HCT116 (cell line): ENCODE data around the gene TNFAIP8.

Experiments
- CEBPB ChIP-seq: IDR thresholded peaks from 2 replicates; pipeline ENCODE4 v1.6.1; 2012; ENCODE audit warnings: low read depth
- EGR1 ChIP-seq: IDR thresholded peaks from 2 replicates; pipeline ENCODE4 v1.6.1; 2012; ENCODE audit warnings: low read depth
- ELF1 ChIP-seq: IDR thresholded peaks from 2 replicates; pipeline ENCODE4 v1.6.1; 2012; ENCODE audit warnings: low read depth, borderline replicate concordance
- POLR2A ChIP-seq: IDR thresholded peaks from 2 replicates; pipeline ENCODE4 v1.7.0; 2011; ENCODE audit warnings: borderline replicate concordance; ENCODE audit not compliant: insufficient read depth, insufficient read length; ENCODE audit errors: extremely low read depth
- POLR2AphosphoS5 ChIP-seq: IDR thresholded peaks from 2 replicates; pipeline ENCODE4 v1.6.1; 2011; ENCODE audit warnings: mild to moderate bottlenecking, low read depth, low read length, moderate library complexity
- TF ChIP-seq, protein P1 (sequence below), 3 experiments: fragments of 200-600 bp in 1 of 3; sonication (generic) in 1 of 3; IDR thresholded peaks in 2 of 3; conservative IDR thresholded peaks in 1 of 3; 2 replicates each; pipeline ENCODE4 v1.5.1; 2012 to 2017; ENCODE audit warnings: low read depth in 2 of 3, low read length in 2 of 3, antibody characterized with exemption in 1 of 3, borderline replicate concordance in 1 of 3, control low read depth in 1 of 3, mild to moderate bottlenecking in 1 of 3, mixed read lengths in 1 of 3, mixed run types in 1 of 3, moderate library complexity in 1 of 3; ENCODE audit not compliant: insufficient read depth in 1 of 3
- TF ChIP-seq, protein P2 (sequence below): IDR thresholded peaks from 2 replicates; pipeline ENCODE4 v1.6.1; 2012

DNA sequence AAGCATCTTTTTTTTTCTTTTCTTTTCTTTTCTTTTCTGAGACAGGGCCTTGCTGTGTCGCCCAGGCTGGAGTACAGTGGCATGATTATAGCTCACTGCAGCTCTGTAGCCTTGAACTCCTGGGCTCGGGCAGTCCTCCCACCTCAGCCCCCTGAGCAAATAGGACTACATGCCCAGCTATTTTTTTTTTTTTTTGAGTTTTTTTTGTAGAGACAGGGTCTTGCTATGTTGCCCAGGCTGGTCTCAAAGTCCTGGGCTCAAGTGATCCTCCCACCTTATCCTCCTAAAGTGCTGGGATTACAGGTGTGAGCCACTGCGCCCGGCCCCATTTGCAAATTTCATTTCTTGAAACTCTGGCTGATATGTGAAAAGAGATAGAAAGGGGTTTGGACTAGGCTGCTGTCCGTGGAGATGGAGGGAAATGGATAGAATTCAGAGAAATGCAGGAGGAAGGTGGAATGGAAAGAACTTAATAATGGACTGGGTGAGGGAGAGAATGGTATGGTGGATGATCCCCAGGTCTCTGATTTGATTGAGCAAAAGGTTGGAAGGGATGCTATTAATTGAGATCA is 32.9 kb downstream of the TNFAIP8 start:
- TF ChIP-seq, protein P1, sequence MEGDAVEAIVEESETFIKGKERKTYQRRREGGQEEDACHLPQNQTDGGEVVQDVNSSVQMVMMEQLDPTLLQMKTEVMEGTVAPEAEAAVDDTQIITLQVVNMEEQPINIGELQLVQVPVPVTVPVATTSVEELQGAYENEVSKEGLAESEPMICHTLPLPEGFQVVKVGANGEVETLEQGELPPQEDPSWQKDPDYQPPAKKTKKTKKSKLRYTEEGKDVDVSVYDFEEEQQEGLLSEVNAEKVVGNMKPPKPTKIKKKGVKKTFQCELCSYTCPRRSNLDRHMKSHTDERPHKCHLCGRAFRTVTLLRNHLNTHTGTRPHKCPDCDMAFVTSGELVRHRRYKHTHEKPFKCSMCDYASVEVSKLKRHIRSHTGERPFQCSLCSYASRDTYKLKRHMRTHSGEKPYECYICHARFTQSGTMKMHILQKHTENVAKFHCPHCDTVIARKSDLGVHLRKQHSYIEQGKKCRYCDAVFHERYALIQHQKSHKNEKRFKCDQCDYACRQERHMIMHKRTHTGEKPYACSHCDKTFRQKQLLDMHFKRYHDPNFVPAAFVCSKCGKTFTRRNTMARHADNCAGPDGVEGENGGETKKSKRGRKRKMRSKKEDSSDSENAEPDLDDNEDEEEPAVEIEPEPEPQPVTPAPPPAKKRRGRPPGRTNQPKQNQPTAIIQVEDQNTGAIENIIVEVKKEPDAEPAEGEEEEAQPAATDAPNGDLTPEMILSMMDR (IDR thresholded peaks at IDR 0.05 in 2 of 3, conservative IDR thresholded peaks at IDR 0.05 in 1 of 3; ENCODE audit: borderline replicate concordance in 1 of 3, insufficient read depth in 1 of 3, low read depth in 2 of 3, low read length in 2 of 3): no peak
- TF ChIP-seq EGR1 (no peak), ELF1 (no peak), CEBPB (no peak), POLR2A (no peak), POLR2AphosphoS5 (no peak)
- TF ChIP-seq, protein P2, sequence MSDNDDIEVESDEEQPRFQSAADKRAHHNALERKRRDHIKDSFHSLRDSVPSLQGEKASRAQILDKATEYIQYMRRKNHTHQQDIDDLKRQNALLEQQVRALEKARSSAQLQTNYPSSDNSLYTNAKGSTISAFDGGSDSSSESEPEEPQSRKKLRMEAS: no peak
